AG20443 (cell line): ENCODE measurements around the gene GJA1.

Source experiments
- DNase-seq: peaks from one replicate; pipeline ENCODE4 v3.0.0; 2012; ENCODE audit warnings: low spot score, mixed read lengths

GJA1 gene

DNA sequence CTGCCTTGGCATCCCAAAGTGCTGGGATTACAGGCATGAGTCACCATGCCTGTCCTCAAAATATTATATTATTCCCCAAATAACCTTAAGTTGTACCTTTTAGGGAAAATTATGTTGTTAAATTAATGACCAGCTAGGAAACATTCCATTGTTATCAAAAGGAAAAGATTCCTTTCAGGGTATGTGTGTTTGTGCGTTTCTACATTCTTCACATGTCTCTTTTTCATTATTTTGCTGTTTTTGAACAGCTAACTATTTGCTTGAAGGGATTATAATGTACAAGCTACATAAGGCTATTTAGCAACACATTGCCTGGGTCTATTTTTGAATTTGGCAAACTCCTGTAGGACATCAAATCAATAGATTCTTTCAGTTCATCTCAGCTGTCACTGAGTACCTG, 57.1 kb downstream of the GJA1 start:
- no peak for DNase-seq

DNA sequence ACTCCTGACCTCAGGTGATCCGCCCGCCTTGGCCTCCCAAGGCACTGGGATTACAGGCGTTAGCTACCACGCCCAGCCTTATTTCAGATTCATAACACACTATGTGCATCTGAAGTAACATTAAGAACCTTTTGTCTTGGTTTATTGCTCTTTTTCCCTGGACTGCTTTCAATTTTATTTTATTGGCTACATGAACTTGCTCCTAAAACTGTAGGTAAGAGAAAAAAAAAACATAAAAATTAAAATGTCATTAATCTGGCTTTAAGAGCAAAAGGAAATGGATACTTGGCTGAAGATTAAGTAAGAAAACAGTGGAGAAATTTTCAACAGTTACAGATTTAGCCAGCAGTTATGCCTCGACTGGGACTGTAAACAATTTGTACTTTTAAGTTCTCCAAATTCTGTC, 62.5 kb downstream of the GJA1 start:
- no peak for DNase-seq

DNA sequence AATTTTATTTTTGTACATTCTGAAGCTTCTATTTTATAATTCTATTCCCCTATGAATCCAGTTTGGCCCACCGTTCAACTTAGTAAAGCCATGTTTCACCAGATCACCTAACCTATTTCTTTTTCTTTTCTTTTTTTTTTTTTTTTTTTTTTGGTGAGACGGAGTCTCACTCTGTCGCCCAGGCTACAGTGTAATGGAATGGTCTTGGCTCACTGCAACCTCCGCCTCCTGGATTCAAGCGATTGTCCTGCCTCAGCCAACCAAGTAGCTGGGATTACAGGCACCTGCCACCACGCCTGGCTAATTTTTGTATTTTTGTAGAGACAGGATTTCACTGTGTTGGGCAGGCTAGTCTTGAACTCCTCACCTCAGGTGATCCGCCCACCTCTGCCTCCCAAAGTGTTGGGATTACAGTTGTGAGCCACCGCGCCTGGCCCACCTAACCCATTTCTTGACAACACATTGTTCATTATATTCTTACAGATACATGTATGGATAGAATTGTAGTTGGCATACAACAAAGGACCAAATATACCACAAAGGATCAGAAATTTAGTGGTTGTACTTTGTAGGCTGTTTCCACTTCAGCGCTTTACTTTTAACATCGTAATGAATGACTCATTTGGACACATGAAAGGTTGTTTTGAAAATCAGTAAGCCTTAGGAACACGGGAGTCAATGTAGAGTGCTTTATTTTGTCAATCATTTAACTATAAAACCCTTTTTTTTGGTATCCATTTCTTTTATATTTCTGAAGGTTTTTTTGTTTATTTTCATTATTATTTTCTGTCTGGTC, 63.2 kb downstream of the GJA1 start:
- DNase-seq = no peak
